Activated T-helper 1 cell treated with anti-CD3 and anti-CD28 coated beads, Interleukin-12 subunit alpha, Interleukin-12 subunit beta, Interleukin-2, Interleukin-4 antibody, amounts not matched to agents 30 ng/mL and 10 ng/mL and 1 ng/mL, durations not matched to agents 14 hours and 24 hours and 36 hours (primary cell): ENCODE data around the gene VPS35L. TPM values are rescaled to one million over a fixed set of nuclear protein-coding genes. Genes with fewer than 3 reads are reported as not detected.

Experiments
- DNase-seq: peaks from one replicate; pipeline ENCODE4 v3.0.0; 2021; ENCODE audit warnings: low spot score
- H3K27ac Mint-ChIP-seq: one replicate; pipeline ENCODE4 v1.8.0; 2021; ENCODE audit warnings: mild to moderate bottlenecking, mixed read lengths
- H3K27me3 Mint-ChIP-seq: one replicate; pipeline ENCODE4 v1.8.0; 2022; ENCODE audit warnings: mild to moderate bottlenecking, moderate library complexity, mixed read lengths; ENCODE audit not compliant: insufficient read depth
- H3K36me3 Mint-ChIP-seq: one replicate; pipeline ENCODE4 v1.8.0; 2021; ENCODE audit warnings: low read depth, mixed read lengths
- H3K4me1 Mint-ChIP-seq: one replicate; pipeline ENCODE4 v1.8.0; 2021; ENCODE audit warnings: low read depth, mixed read lengths
- H3K4me3 Mint-ChIP-seq: one replicate; pipeline ENCODE4 v1.8.0; 2021; ENCODE audit warnings: mild to moderate bottlenecking, moderate library complexity, mixed read lengths
- H3K9me3 Mint-ChIP-seq: one replicate; pipeline ENCODE4 v1.8.0; 2021; ENCODE audit warnings: mixed read lengths
- intact Hi-C: fragments of 100-400 bp; cut with micrococcal nuclease; formaldehyde crosslinking; loops from one replicate; pipeline ENCODE4 v1.15.1; 2024
- total RNA-seq: library from RNA; stranded (reverse); gene quantifications from 2 replicates; pipeline ENCODE4 v1.2.3, GENCODE V29; 2022

The VPS35L gene
- total RNA-seq = 36.2 and 37.4 TPM in 2 replicates

GRCh38 chr16:19555186-19555937 lies at the start of gene VPS35L:
TSS of gene VPS35L (plus strand) at chr16:19555703. CDS start at chr16:19555730, 27 bp downstream.
- Mint-ChIP-seq H3K9me3 (no peaks in the 10 kb centered on the region), H3K4me3 (peak within 1 kb of the TSS; percentile 93), H3K36me3 (peaks cover 9% of the 10 kb centered on the region), H3K4me1 (peaks cover 14% of the 10 kb centered on the region), H3K27ac (peak within 1 kb of the TSS; percentile 93), H3K27me3 (no peaks in the 10 kb centered on the region)
- DNase-seq = peak; percentile 93
- intact Hi-C loops = loop anchor here (1.0 to 5.0 kb wide), 6 partner anchors 32 to 754 kb away; partner anchors contain the start of genes ARL6IP1, CCP110, COQ7 and IQCK

GRCh38 chr16:19506965-19507364 lies 48.5 kb upstream of the VPS35L start:
- intact Hi-C loops = no loop called here
- Mint-ChIP-seq H3K27me3 (no peaks in the 10 kb centered on the region), H3K27ac (no peak overlapping the region)

GRCh38 chr16:19507867-19508266 lies 47.6 kb upstream of the VPS35L start:
- Mint-ChIP-seq H3K9me3 (no peaks in the 10 kb centered on the region), H3K27me3 (no peaks in the 10 kb centered on the region), H3K4me3 (no peak overlapping the region), H3K36me3 (peaks cover 26% of the 10 kb centered on the region), H3K4me1 (no peaks in the 10 kb centered on the region), H3K27ac (no peak overlapping the region)
- intact Hi-C loops = no loop called here
- DNase-seq = no peak

More at GRCh38 chr16:19506965-19507364, 48.5 kb upstream of the VPS35L start:
- H3K4me1 Mint-ChIP-seq = no peaks in the 10 kb centered on the region
- H3K9me3 Mint-ChIP-seq = no peaks in the 10 kb centered on the region
- no peak for DNase-seq
- peaks cover 25% of the 10 kb centered on the region for H3K36me3 Mint-ChIP-seq
- H3K4me3 Mint-ChIP-seq = no peak overlapping the region

GRCh38 chr16:19512297-19512696 lies 43.2 kb upstream of the VPS35L start:
- peaks cover 37% of the 10 kb centered on the region for H3K36me3 Mint-ChIP-seq
- H3K27ac Mint-ChIP-seq = no peak overlapping the region
- H3K4me1 Mint-ChIP-seq = peaks cover 27% of the 10 kb centered on the region
- no peaks in the 10 kb centered on the region for H3K9me3 Mint-ChIP-seq
- no peak for DNase-seq
- no peaks in the 10 kb centered on the region for H3K27me3 Mint-ChIP-seq
- H3K4me3 Mint-ChIP-seq = no peak overlapping the region
- intact Hi-C loops = no loop called here

- H3K9me3 Mint-ChIP-seq = no peaks in the 10 kb centered on the region
- no peak overlapping the region for H3K27ac Mint-ChIP-seq
- no peak overlapping the region for H3K4me3 Mint-ChIP-seq
- no peaks in the 10 kb centered on the region for H3K27me3 Mint-ChIP-seq
- intact Hi-C loops = no loop called here
- H3K4me1 Mint-ChIP-seq = peaks cover 36% of the 10 kb centered on the region
- peaks cover 41% of the 10 kb centered on the region for H3K36me3 Mint-ChIP-seq
- DNase-seq = no peak
Measured at GRCh38 chr16:19513377-19514053, 42.0 kb upstream of the VPS35L start.

- Mint-ChIP-seq H3K9me3 (no peaks in the 10 kb centered on the region), H3K4me1 (peaks cover 46% of the 10 kb centered on the region), H3K27me3 (no peaks in the 10 kb centered on the region), H3K4me3 (no peak overlapping the region), H3K27ac (no peak overlapping the region), H3K36me3 (peaks cover 41% of the 10 kb centered on the region)
- no peak for DNase-seq
- intact Hi-C loops = no loop called here
Measured at GRCh38 chr16:19515757-19516156, 39.7 kb upstream of the VPS35L start.

GRCh38 chr16:19517424-19518089 lies 37.9 kb upstream of the VPS35L start:
- intact Hi-C loops = no loop called here
- Mint-ChIP-seq H3K9me3 (no peaks in the 10 kb centered on the region), H3K4me1 (peaks cover 59% of the 10 kb centered on the region), H3K4me3 (no peak overlapping the region), H3K36me3 (peaks cover 31% of the 10 kb centered on the region), H3K27ac (peak overlapping the region; percentile 63), H3K27me3 (no peaks in the 10 kb centered on the region)
- DNase-seq = no peak

- no peak overlapping the region for H3K27ac Mint-ChIP-seq
- intact Hi-C loops = no loop called here
- no peak overlapping the region for H3K4me3 Mint-ChIP-seq
Measured at GRCh38 chr16:19518388-19518787, 37.1 kb upstream of the VPS35L start.

GRCh38 chr16:19520861-19521331 lies 34.6 kb upstream of the VPS35L start:
- Mint-ChIP-seq H3K27me3 (no peaks in the 10 kb centered on the region), H3K4me3 (peak overlapping the region; percentile 91), H3K9me3 (no peaks in the 10 kb centered on the region), H3K36me3 (peaks cover 20% of the 10 kb centered on the region), H3K27ac (peak overlapping the region; percentile 91), H3K4me1 (peaks cover 59% of the 10 kb centered on the region)
- intact Hi-C loops = loop anchor here (5.0 kb wide), 3 partner anchors 139 to 404 kb away; partner anchors contain the start of gene SYT17
- DNase-seq = no peak

More at GRCh38 chr16:19518388-19518787, 37.1 kb upstream of the VPS35L start:
- no peaks in the 10 kb centered on the region for H3K27me3 Mint-ChIP-seq
- peaks cover 24% of the 10 kb centered on the region for H3K36me3 Mint-ChIP-seq
- peaks cover 60% of the 10 kb centered on the region for H3K4me1 Mint-ChIP-seq
- DNase-seq = no peak
- H3K9me3 Mint-ChIP-seq = no peaks in the 10 kb centered on the region

- peaks cover 56% of the 10 kb centered on the region for H3K4me1 Mint-ChIP-seq
Measured at GRCh38 chr16:19521471-19522396, 33.8 kb upstream of the VPS35L start, which contains the start of gene GDE1. TSS of gene GDE1 (minus strand) at chr16:19522098. CDS start at chr16:19521964, 134 bp downstream.

GRCh38 chr16:19522397-19522732 lies 33.1 kb upstream of the VPS35L start:
- Mint-ChIP-seq H3K4me3 (peak overlapping the region; percentile 91), H3K36me3 (peaks cover 9% of the 10 kb centered on the region), H3K27me3 (no peaks in the 10 kb centered on the region), H3K27ac (peak overlapping the region; percentile 84), H3K9me3 (no peaks in the 10 kb centered on the region), H3K4me1 (peaks cover 50% of the 10 kb centered on the region)
- DNase-seq = no peak
- intact Hi-C loops = loop anchor here (1.0 to 5.0 kb wide), 7 partner anchors 140 to 1219 kb away; partner anchors contain the start of genes RPS15A, SYT17 and THUMPD1

More at GRCh38 chr16:19521471-19522396, 33.8 kb upstream of the VPS35L start, which contains the start of gene GDE1:
- intact Hi-C loops = loop anchor here (1.0 to 5.0 kb wide), 7 partner anchors 139 to 1220 kb away; partner anchors contain the start of genes RPS15A, SYT17 and THUMPD1
- peaks cover 15% of the 10 kb centered on the region for H3K36me3 Mint-ChIP-seq
- no peaks in the 10 kb centered on the region for H3K9me3 Mint-ChIP-seq
- peak within 1 kb of the TSS; percentile 91 for H3K27ac Mint-ChIP-seq
- no peaks in the 10 kb centered on the region for H3K27me3 Mint-ChIP-seq
- peak; percentile 91 for DNase-seq
- H3K4me3 Mint-ChIP-seq = peak within 1 kb of the TSS; percentile 91
